ENCODE results near the gene NDUFV1. TPM values are rescaled to one million over a fixed set of nuclear protein-coding genes. Genes with fewer than 3 reads are reported as not detected.
"Not testable (repeated sequence)": the region's sequence is repeated elsewhere in the genome, so short reads cannot be mapped to it uniquely, and the experiment has no call there.

NDUFV1 gene
- total and polyA plus RNA-seq, 2 experiments from 2014 or later: 136 to 168 TPM

- H3K79me2 ChIP-seq (ENCODE audit: insufficient read depth); H3K9ac ChIP-seq: not testable (repeated sequence)
- 56 to 61% methylated on average over 13 of the region's 13 CpGs for WGBS, 2 experiments (ENCODE audit: low coverage in 1 of 2, low lambda C conversion rate in 2 of 2, missing lambda C conversion rate in 2 of 2)
Observed at GRCh38 chr11:67620621-67621020, 13.9 kb downstream of the NDUFV1 start.

DNA sequence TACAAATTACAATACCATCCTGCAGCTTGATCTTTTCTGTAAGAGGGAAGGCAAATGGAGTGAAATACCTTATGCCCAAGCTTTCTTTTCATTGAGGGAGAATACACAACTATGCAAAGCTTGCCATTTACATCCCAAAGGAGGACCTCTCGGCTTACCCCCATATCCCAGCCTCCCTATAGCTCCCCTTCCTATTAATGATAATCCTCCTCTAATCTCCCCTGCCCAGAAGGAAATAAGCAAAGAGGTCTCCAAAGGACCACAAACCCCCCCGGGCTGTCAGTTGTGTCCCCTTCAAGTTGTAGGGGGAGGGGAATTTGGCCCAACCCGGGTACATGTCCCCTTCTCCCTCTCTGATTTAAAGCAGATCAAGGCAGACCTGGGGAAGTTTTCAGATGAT lies 15.2 kb downstream of the NDUFV1 start:
- H3K4me1 ChIP-seq (ENCODE audit: insufficient read depth); H3K36me3 ChIP-seq (ENCODE audit: low read depth); H3K9me2 ChIP-seq (ENCODE audit: insufficient read depth); in situ Hi-C loops (cut with MboI); H3K79me2 ChIP-seq (ENCODE audit: insufficient read depth); DNase-seq; H4K20me1 ChIP-seq (ENCODE audit: insufficient read depth); H3F3A ChIP-seq (ENCODE audit: insufficient read depth); H3K9me3 ChIP-seq (ENCODE audit: low read depth); H3K4me3 ChIP-seq; H3K9ac ChIP-seq; H3K4me2 ChIP-seq (ENCODE audit: unreplicated experiment); H2AFZ ChIP-seq; H3K27ac ChIP-seq: not testable (repeated sequence)
- 36 to 48% methylated on average over 3 of the region's 3 CpGs for WGBS, 2 experiments (ENCODE audit: low coverage in 1 of 2, low lambda C conversion rate in 2 of 2, missing lambda C conversion rate in 2 of 2)
- H3K27me3 ChIP-seq (replicated peaks; ENCODE audit: insufficient read depth): peaks cover 15% of the 10 kb centered on the region

More at GRCh38 chr11:67620621-67621020, 13.9 kb downstream of the NDUFV1 start:
- H3K4me1 ChIP-seq (ENCODE audit: insufficient read depth); H3K4me3 ChIP-seq; H3K36me3 ChIP-seq (ENCODE audit: low read depth); H3K27ac ChIP-seq; H2AFZ ChIP-seq; DNase-seq; H3K9me2 ChIP-seq (ENCODE audit: insufficient read depth); H3F3A ChIP-seq (ENCODE audit: insufficient read depth); H3K4me2 ChIP-seq (ENCODE audit: unreplicated experiment); H4K20me1 ChIP-seq (ENCODE audit: insufficient read depth); H3K9me3 ChIP-seq (ENCODE audit: low read depth); in situ Hi-C loops (cut with MboI): not testable (repeated sequence)
- H3K27me3 ChIP-seq (replicated peaks; ENCODE audit: insufficient read depth): peaks cover 21% of the 10 kb centered on the region

- H3K4me1 ChIP-seq (ENCODE audit: insufficient read depth): not testable (repeated sequence)
Observed at GRCh38 chr11:67622905-67623304, 16.2 kb downstream of the NDUFV1 start.

GRCh38 chr11:67623795-67624194 lies 17.1 kb downstream of the NDUFV1 start:
- H2AFZ ChIP-seq; H3K4me1 ChIP-seq (ENCODE audit: insufficient read depth); in situ Hi-C loops (cut with MboI); DNase-seq; H3K9me2 ChIP-seq (ENCODE audit: insufficient read depth); H4K20me1 ChIP-seq (ENCODE audit: insufficient read depth); H3K27ac ChIP-seq; H3K9me3 ChIP-seq (ENCODE audit: low read depth); H3K36me3 ChIP-seq (ENCODE audit: low read depth); H3K4me3 ChIP-seq; H3K9ac ChIP-seq; H3K4me2 ChIP-seq (ENCODE audit: unreplicated experiment); H3K79me2 ChIP-seq (ENCODE audit: insufficient read depth); H3K27me3 ChIP-seq (replicated peaks; ENCODE audit: insufficient read depth); H3F3A ChIP-seq (ENCODE audit: insufficient read depth): not testable (repeated sequence)
- 67 to 72% methylated on average over 1 of the region's 1 CpG for WGBS, 2 experiments (ENCODE audit: low coverage in 1 of 2, low lambda C conversion rate in 2 of 2, missing lambda C conversion rate in 2 of 2)

More at GRCh38 chr11:67622905-67623304, 16.2 kb downstream of the NDUFV1 start:
- H3K9me2 ChIP-seq (ENCODE audit: insufficient read depth); H3K4me3 ChIP-seq; H2AFZ ChIP-seq; H3K79me2 ChIP-seq (ENCODE audit: insufficient read depth); H3K27ac ChIP-seq; H3F3A ChIP-seq (ENCODE audit: insufficient read depth); DNase-seq; H3K27me3 ChIP-seq (replicated peaks; ENCODE audit: insufficient read depth); H3K9me3 ChIP-seq (ENCODE audit: low read depth); H3K9ac ChIP-seq; H4K20me1 ChIP-seq (ENCODE audit: insufficient read depth); H3K36me3 ChIP-seq (ENCODE audit: low read depth); H3K4me2 ChIP-seq (ENCODE audit: unreplicated experiment); in situ Hi-C loops (cut with MboI): not testable (repeated sequence)
- 56 to 59% methylated on average over 7 of the region's 7 CpGs for WGBS, 2 experiments (ENCODE audit: low coverage in 1 of 2, low lambda C conversion rate in 2 of 2, missing lambda C conversion rate in 2 of 2)

- H2AFZ ChIP-seq; H3K36me3 ChIP-seq (ENCODE audit: low read depth); H3K79me2 ChIP-seq (ENCODE audit: insufficient read depth); H3K9me2 ChIP-seq (ENCODE audit: insufficient read depth); H3K9ac ChIP-seq; H3K4me3 ChIP-seq; H3K9me3 ChIP-seq (ENCODE audit: low read depth); DNase-seq; H3F3A ChIP-seq (ENCODE audit: insufficient read depth); H3K27me3 ChIP-seq (replicated peaks; ENCODE audit: insufficient read depth); H3K4me2 ChIP-seq (ENCODE audit: unreplicated experiment); H3K27ac ChIP-seq; H4K20me1 ChIP-seq (ENCODE audit: insufficient read depth); H3K4me1 ChIP-seq (ENCODE audit: insufficient read depth); in situ Hi-C loops (cut with MboI): not testable (repeated sequence)
- 81 to 82% methylated on average over 10 of the region's 10 CpGs for WGBS, 2 experiments (ENCODE audit: low coverage in 1 of 2, low lambda C conversion rate in 2 of 2, missing lambda C conversion rate in 2 of 2)
Observed at GRCh38 chr11:67626131-67626833, 19.5 kb downstream of the NDUFV1 start.

All from GM23248 (cell line).